Measurements from ENCODE around the gene ERP44. TPM values are rescaled to one million over a fixed set of nuclear protein-coding genes. Genes with fewer than 3 reads are reported as not detected.

Gene ERP44
- total RNA-seq, 1 donor from 2014 or later, result 27.0 TPM

DNA sequence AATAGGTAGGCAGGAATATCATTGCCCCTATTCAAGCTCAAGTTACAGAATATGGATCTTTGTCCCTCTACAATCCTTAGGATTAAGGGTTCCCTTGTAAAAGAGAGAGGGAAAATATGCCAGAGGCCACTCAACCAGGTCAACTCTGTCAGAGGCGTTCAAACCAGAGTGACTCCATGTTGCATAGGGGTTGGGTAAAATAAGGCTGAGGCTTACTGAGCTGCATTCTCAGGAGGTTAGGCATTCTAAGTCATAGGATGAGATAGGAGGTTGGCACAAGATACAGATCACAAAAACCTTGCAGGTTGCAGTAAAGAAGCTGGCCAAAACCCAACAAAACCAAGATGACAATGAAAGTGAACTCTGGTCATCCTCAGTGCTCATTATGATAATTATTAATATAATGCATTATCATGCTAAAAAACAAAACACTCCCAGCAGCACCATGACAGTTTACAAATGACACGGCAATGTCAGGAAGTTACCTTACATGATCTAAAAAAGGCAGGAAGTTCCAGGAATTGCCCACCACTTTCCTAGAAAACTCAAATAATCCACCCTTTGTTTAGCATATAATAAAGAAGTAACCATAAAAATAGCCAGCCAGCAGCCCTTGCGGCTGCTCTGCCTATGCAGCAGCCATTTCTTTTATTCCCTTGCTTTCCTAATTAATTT, 64.8 kb downstream of the ERP44 start:
- Histone ChIP-seq H3K9me3 (ENCODE audit: insufficient read depth, low read depth, low read length) (no peaks in the 10 kb centered on the region), H3K4me2 (ENCODE audit: low read length) (no peak overlapping the region), H3K79me2 (ENCODE audit: insufficient read depth, low read length) (peaks cover 24% of the 10 kb centered on the region), H2AFZ (ENCODE audit: low read depth, low read length) (no peak overlapping the region), H3K27me3 (ENCODE audit: insufficient read depth, low read length) (no peaks in the 10 kb centered on the region), H4K20me1 (ENCODE audit: insufficient read depth, low read length) (peaks cover 45% of the 10 kb centered on the region), H3K36me3 (ENCODE audit: insufficient read depth, low read length) (no peaks in the 10 kb centered on the region), H3K27ac (ENCODE audit: low read depth, low read length) (no peak overlapping the region), H3K4me1 (ENCODE audit: insufficient read depth, low read length) (no peaks in the 10 kb centered on the region), H3K4me3 (ENCODE audit: insufficient read depth, low read depth, low read length) (no peak overlapping the region), H3K9ac (ENCODE audit: low read length) (no peak overlapping the region)
- no peak for TF ChIP-seq EZH2 (IDR thresholded peaks at IDR 0.05; ENCODE audit: insufficient read depth, low read length)
- TF ChIP-seq, protein P1, sequence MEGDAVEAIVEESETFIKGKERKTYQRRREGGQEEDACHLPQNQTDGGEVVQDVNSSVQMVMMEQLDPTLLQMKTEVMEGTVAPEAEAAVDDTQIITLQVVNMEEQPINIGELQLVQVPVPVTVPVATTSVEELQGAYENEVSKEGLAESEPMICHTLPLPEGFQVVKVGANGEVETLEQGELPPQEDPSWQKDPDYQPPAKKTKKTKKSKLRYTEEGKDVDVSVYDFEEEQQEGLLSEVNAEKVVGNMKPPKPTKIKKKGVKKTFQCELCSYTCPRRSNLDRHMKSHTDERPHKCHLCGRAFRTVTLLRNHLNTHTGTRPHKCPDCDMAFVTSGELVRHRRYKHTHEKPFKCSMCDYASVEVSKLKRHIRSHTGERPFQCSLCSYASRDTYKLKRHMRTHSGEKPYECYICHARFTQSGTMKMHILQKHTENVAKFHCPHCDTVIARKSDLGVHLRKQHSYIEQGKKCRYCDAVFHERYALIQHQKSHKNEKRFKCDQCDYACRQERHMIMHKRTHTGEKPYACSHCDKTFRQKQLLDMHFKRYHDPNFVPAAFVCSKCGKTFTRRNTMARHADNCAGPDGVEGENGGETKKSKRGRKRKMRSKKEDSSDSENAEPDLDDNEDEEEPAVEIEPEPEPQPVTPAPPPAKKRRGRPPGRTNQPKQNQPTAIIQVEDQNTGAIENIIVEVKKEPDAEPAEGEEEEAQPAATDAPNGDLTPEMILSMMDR (IDR thresholded peaks at IDR 0.05; ENCODE audit: insufficient read depth, low read depth, low read length), result no peak
- Mint-ChIP-seq H3K4me1 (ENCODE audit: low read depth, unreplicated experiment) (peaks cover 4% of the 10 kb centered on the region), H3K9me3 (ENCODE audit: unreplicated experiment) (no peaks in the 10 kb centered on the region), H3K27ac (ENCODE audit: unreplicated experiment) (no peak overlapping the region), H3K36me3 (ENCODE audit: low read depth, unreplicated experiment) (peaks cover 25% of the 10 kb centered on the region), H3K4me3 (ENCODE audit: unreplicated experiment) (no peak overlapping the region), H3K27me3 (ENCODE audit: low read depth, unreplicated experiment) (no peaks in the 10 kb centered on the region)
- DNase-seq (ENCODE audit: low read depth) (no peak), FAIRE-seq (no peak)

DNA sequence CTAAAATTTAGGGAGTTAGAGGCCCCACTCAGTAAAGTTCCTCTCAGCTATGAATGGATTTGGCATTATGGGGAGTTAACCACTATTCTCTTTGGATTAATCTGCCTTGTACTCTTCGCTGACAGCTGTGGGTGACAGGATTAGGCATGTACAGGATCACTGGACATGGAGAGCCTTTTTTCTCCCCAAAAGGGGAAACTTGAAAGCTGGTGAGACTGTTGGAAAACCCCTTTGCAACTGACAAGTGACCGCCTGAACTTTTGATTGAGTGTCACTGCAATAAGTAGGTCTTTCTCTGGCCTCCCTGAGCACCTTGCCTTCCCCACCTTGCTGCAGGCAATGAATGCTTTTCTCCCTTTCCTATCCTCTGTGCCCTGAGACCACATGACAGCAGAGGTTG, 68.3 kb downstream of the ERP44 start:
- no peaks in the 10 kb centered on the region for H3K36me3 ChIP-seq (ENCODE audit: insufficient read depth, low read length)
- Mint-ChIP-seq H3K4me1 (ENCODE audit: low read depth, unreplicated experiment) (no peaks in the 10 kb centered on the region), H3K9me3 (ENCODE audit: unreplicated experiment) (no peaks in the 10 kb centered on the region), H3K36me3 (ENCODE audit: low read depth, unreplicated experiment) (peaks cover 17% of the 10 kb centered on the region), H3K27me3 (ENCODE audit: low read depth, unreplicated experiment) (no peaks in the 10 kb centered on the region), H3K27ac (ENCODE audit: unreplicated experiment) (no peak overlapping the region), H3K4me3 (ENCODE audit: unreplicated experiment) (no peak overlapping the region)
- H3K79me2 ChIP-seq (ENCODE audit: insufficient read depth, low read length), result peaks cover 11% of the 10 kb centered on the region
- no peaks in the 10 kb centered on the region for H3K27me3 ChIP-seq (ENCODE audit: insufficient read depth, low read length)
- FAIRE-seq, result no peak
- H3K27ac ChIP-seq (ENCODE audit: low read depth, low read length), result no peak overlapping the region
- no peak overlapping the region for H3K4me3 ChIP-seq (ENCODE audit: insufficient read depth, low read depth, low read length)
- no peak overlapping the region for H3K4me2 ChIP-seq (ENCODE audit: low read length)
- peaks cover 34% of the 10 kb centered on the region for H4K20me1 ChIP-seq (ENCODE audit: insufficient read depth, low read length)
- no peaks in the 10 kb centered on the region for H3K9me3 ChIP-seq (ENCODE audit: insufficient read depth, low read depth, low read length)
- no peak for DNase-seq (ENCODE audit: low read depth)
- TF ChIP-seq EZH2 (IDR thresholded peaks at IDR 0.05; ENCODE audit: insufficient read depth, low read length), result no peak
- TF ChIP-seq, protein P1 (IDR thresholded peaks at IDR 0.05; ENCODE audit: insufficient read depth, low read depth, low read length), result no peak
- H3K4me1 ChIP-seq (ENCODE audit: insufficient read depth, low read length), result no peaks in the 10 kb centered on the region
- H3K9ac ChIP-seq (ENCODE audit: low read length), result no peak overlapping the region
- no peak overlapping the region for H2AFZ ChIP-seq (ENCODE audit: low read depth, low read length)

DNA sequence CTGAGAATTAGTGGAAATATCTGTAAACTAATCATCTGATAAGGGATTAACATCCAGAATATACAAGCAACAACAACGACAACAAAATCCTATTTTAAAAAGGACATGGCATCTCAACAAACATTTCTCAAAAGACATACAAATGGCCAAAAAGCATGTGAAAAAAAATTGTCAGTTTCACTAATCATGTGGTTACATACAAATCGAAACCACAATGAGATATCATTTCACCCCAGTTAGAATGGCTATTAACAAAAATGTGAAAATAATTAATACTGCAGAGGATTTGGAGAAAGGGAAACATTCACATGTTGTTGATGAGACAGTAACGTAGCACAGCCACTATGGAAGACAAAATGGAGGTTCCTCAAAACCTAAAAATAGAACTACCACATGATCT, 69.5 kb downstream of the ERP44 start:
- no peak overlapping the region for H3K27ac Mint-ChIP-seq (ENCODE audit: unreplicated experiment)
- Histone ChIP-seq H3K27me3 (ENCODE audit: insufficient read depth, low read length) (no peaks in the 10 kb centered on the region), H3K79me2 (ENCODE audit: insufficient read depth, low read length) (no peaks in the 10 kb centered on the region), H4K20me1 (ENCODE audit: insufficient read depth, low read length) (peaks cover 29% of the 10 kb centered on the region), H2AFZ (ENCODE audit: low read depth, low read length) (no peak overlapping the region), H3K4me3 (ENCODE audit: insufficient read depth, low read depth, low read length) (no peak overlapping the region), H3K4me1 (ENCODE audit: insufficient read depth, low read length) (no peaks in the 10 kb centered on the region), H3K9ac (ENCODE audit: low read length) (no peak overlapping the region), H3K9me3 (ENCODE audit: insufficient read depth, low read depth, low read length) (no peaks in the 10 kb centered on the region), H3K27ac (ENCODE audit: low read depth, low read length) (no peak overlapping the region), H3K4me2 (ENCODE audit: low read length) (no peak overlapping the region), H3K36me3 (ENCODE audit: insufficient read depth, low read length) (no peaks in the 10 kb centered on the region)
- DNase-seq (ENCODE audit: low read depth) (no peak), FAIRE-seq (no peak)
- no peaks in the 10 kb centered on the region for H3K9me3 Mint-ChIP-seq (ENCODE audit: unreplicated experiment)
- H3K36me3 Mint-ChIP-seq (ENCODE audit: low read depth, unreplicated experiment), result peaks cover 15% of the 10 kb centered on the region
- H3K4me3 Mint-ChIP-seq (ENCODE audit: unreplicated experiment), result no peak overlapping the region
- TF ChIP-seq, protein P1 (IDR thresholded peaks at IDR 0.05; ENCODE audit: insufficient read depth, low read depth, low read length), result no peak
- no peak for TF ChIP-seq EZH2 (IDR thresholded peaks at IDR 0.05; ENCODE audit: insufficient read depth, low read length)
- H3K27me3 Mint-ChIP-seq (ENCODE audit: low read depth, unreplicated experiment), result no peaks in the 10 kb centered on the region
- no peaks in the 10 kb centered on the region for H3K4me1 Mint-ChIP-seq (ENCODE audit: low read depth, unreplicated experiment)

All from astrocyte (in vitro differentiated cells and primary cell).